RKO (cell line): ENCODE results near the gene IGSF1.
A peak's percentile ranks its signal among the peaks of the same experiment; 100 is the strongest.
"Not testable (repeated sequence)": the region's sequence is repeated elsewhere in the genome, so short reads cannot be mapped to it uniquely, and the experiment has no call there.

Source experiments
- DNase-seq: peaks from one replicate; pipeline ENCODE4 v3.0.0-alpha.2; 2016; ENCODE audit warnings: low spot score

IGSF1 gene

GRCh38 chrX:131271826-131272225 lies 17.3 kb downstream of the IGSF1 start:
- DNase-seq: no peak

GRCh38 chrX:131271274-131271673 lies 17.8 kb downstream of the IGSF1 start:
- DNase-seq: no peak

- no peak for DNase-seq
Measured at GRCh38 chrX:131270080-131270479, 19.0 kb downstream of the IGSF1 start.

- DNase-seq: no peak
Measured at GRCh38 chrX:131264665-131265064, 24.4 kb downstream of the IGSF1 start.

GRCh38 chrX:131264053-131264452 lies 25.1 kb downstream of the IGSF1 start:
- no peak for DNase-seq

- peak; percentile 22 for DNase-seq
Measured at GRCh38 chrX:131262738-131263679, 26.1 kb downstream of the IGSF1 start.

- no peak for DNase-seq
Measured at GRCh38 chrX:131262200-131262599, 26.9 kb downstream of the IGSF1 start.

GRCh38 chrX:131257367-131257766 lies 31.7 kb downstream of the IGSF1 start:
- no peak for DNase-seq

GRCh38 chrX:131250984-131251738 lies 37.9 kb downstream of the IGSF1 start:
- not testable (repeated sequence) for DNase-seq

- no peak for DNase-seq
Measured at GRCh38 chrX:131239057-131239456, 50.0 kb downstream of the IGSF1 start.

- no peak for DNase-seq
Measured at GRCh38 chrX:131237363-131237762, 51.7 kb downstream of the IGSF1 start.

- no peak for DNase-seq
Measured at GRCh38 chrX:131235768-131236545, 53.1 kb downstream of the IGSF1 start.

GRCh38 chrX:131227608-131228007 lies 61.5 kb downstream of the IGSF1 start:
- DNase-seq: no peak

- DNase-seq: no peak
Measured at GRCh38 chrX:131226591-131226990, 62.5 kb downstream of the IGSF1 start.

GRCh38 chrX:131225078-131225477 lies 64.0 kb downstream of the IGSF1 start:
- DNase-seq: no peak
